Spleen (tissue), 11 donors: ENCODE measurements around the gene DLG1. TPM values are rescaled to one million over a fixed set of nuclear protein-coding genes. Genes with fewer than 3 reads are reported as not detected.

Experiments
- DNase-seq: peaks from one replicate; pipeline ENCODE4 v3.0.0-alpha.2; 2020
- H3K27ac ChIP-seq, 8 donors: fragments of 200-600 bp; sonication (generic) in 7 of 8; 1 replicate in 4 of 8; 2 replicates in 4 of 8; pipeline versions ENCODE4 v1.5.0 to v1.8.0; 2016 to 2021; ENCODE audit warnings: inconsistent platforms in 4 of 8, mild to moderate bottlenecking in 4 of 8, moderate library complexity in 1 of 8
- H3K27me3 ChIP-seq, 7 donors: fragments of 200-600 bp; sonication (generic) in 6 of 7; replicated peaks in 1 of 7; 1 replicate in 4 of 7; 2 replicates in 3 of 7; pipeline versions ENCODE4 v1.5.0 to v1.8.0; 2016 to 2021; ENCODE audit warnings: inconsistent platforms in 3 of 7, mild to moderate bottlenecking in 1 of 7
- H3K36me3 ChIP-seq, 6 donors: fragments of 200-600 bp; sonication (generic) in 5 of 6; 1 replicate in 4 of 6; 2 replicates in 2 of 6; pipeline versions ENCODE4 v1.5.0 to v1.8.0; 2016 to 2021; ENCODE audit warnings: inconsistent platforms in 2 of 6
- H3K4me1 ChIP-seq, 6 donors: fragments of 200-600 bp; sonication (generic) in 5 of 6; 1 replicate in 3 of 6; 2 replicates in 3 of 6; pipeline versions ENCODE4 v1.5.0 to v1.8.0; 2016 to 2021; ENCODE audit warnings: inconsistent platforms in 3 of 6
- H3K4me3 ChIP-seq, 8 donors: fragments of 200-600 bp; sonication (generic) in 7 of 8; 1 replicate in 4 of 8; 2 replicates in 4 of 8; pipeline versions ENCODE4 v1.5.0 to v1.8.0; 2016 to 2021; ENCODE audit warnings: inconsistent platforms in 4 of 8, mild to moderate bottlenecking in 4 of 8, moderate library complexity in 2 of 8
- H3K9me3 ChIP-seq, 8 donors: fragments of 200-600 bp; sonication (generic) in 7 of 8; 1 replicate in 4 of 8; 2 replicates in 4 of 8; pipeline versions ENCODE4 v1.5.0 to v1.8.0; 2016 to 2021; ENCODE audit warnings: inconsistent platforms in 4 of 8
- POLR2A ChIP-seq, 3 donors: fragments of 450-650 bp; IDR thresholded peaks; one replicate each; pipeline ENCODE4 v1.5.1; 2017; ENCODE audit warnings: antibody characterized with exemption in 3 of 3, mild to moderate bottlenecking in 1 of 3
- POLR2AphosphoS5 ChIP-seq, 3 donors: sonication (generic); formaldehyde crosslinking; IDR thresholded peaks; one replicate each; pipeline ENCODE4 v1.5.1; 2017; ENCODE audit warnings: antibody characterized with exemption in 3 of 3
- WGBS, 5 donors: extraction: QIAGEN DNeasy Blood & Tissue Kit in 3 of 5; methylation state at CpG; one replicate each; pipeline versions ENCODE4 v1.1.5 to v1.1.7; 2013 to 2018; 5-methylcytosine and 5-hydroxymethylcytosine counted together
- intact Hi-C: fragments of 100-400 bp; cut with DNase I; formaldehyde crosslinking; loops from one replicate; pipeline ENCODE4 v1.15.0; 2023; ENCODE audit warnings: low total_unique reads
- polyA plus RNA-seq, 3 donors: library from polyadenylated mRNA; stranded (reverse); fragments of 200-250 nt; gene quantifications; one replicate each; pipeline ENCODE4 v1.2.1, GENCODE V29; 2013
- total RNA-seq, 7 donors: library from RNA; depleted of rRNA in 3 of 7; stranded (reverse); fragments of >200 nt in 3 of 7; fragmentation: NEBNext Ultra II Directional in 4 of 7; extraction: Animal tissue kit (Norgen Biotek cat#: 25700) in 4 of 7; gene quantifications; one replicate each; pipeline versions ENCODE4 v1.1.0 to v1.2.1, GENCODE V29; 2016 to 2021
- TF ChIP-seq, protein P1 (sequence below), 11 experiments: fragments of 200-600 bp in 7 of 11; fragments of 450-650 bp in 4 of 11; sonication (generic) in 4 of 11; IDR thresholded peaks in 8 of 11; conservative IDR thresholded peaks in 3 of 11; 1 replicate in 7 of 11; 2 replicates in 4 of 11; pipeline versions ENCODE4 v1.4.0 to v1.8.0; 2016 to 2021; ENCODE audit warnings: antibody characterized with exemption in 11 of 11, inconsistent platforms in 4 of 11, mild to moderate bottlenecking in 1 of 11
- donor health status: healthy with polysubstance abuse.
- donor health status: DM: no; HTN: no; CAD: no; lungs with moderate emphysema.
- donor health status: DM: no; HTN: no; CAD: no.
- donor health status: Bipolar disorder and iron deficiency.
- donor health status: healthy.
- donor health status: DM: no; HTN: no; CAD: no.
- donor health status: DM: yes; HTN: yes; CAD: no.

DLG1 gene
- total and polyA plus RNA-seq, 10 donors: 11.0 to 92.3 (median 59.1) TPM

DNA sequence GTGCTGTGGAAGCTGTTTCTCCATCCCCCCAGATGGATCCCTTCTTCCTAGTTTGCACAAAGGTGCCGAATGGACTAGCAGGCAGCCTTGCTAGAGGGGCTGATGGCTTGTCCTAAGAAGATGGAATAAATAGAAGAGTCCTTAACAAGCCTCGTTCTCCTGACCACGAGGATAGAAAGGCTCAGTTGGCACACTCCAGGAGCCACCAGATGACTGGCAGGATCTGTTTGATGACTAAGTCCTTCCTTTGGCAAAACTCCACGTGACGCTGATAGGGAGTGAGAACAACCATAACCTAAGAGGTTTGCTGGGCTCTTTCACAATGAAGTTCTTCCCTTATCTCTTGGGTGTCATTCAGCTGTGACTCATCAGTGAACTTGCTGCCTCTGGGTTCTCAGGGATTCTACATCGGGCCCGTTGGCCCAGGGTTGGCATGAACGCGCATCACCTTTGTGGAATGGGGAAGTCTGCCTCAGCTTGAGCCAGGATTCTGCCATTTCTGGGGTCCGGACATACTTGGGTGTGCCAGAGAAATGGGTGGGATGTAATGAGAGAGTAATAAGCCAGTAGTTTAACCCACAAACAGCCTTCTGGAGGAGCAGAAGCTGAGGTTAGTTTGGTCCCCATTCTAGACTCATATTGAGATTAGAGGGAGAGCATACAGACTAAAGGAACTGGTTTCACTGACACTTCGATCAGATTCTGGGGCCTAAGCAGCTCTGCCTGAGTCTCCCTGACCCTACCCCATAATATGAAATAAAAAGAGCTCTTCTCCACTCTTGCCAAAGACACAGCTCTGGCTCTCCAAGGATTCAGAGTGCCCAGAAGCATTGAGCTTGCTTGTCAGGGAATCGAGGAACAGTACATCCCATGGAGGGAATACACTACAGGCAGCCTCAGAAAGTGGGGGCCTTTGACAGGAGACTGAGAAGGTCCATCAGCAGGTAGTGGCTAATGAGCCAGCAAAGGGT lies 266.8 kb downstream of the DLG1 start:
- H3K27me3 ChIP-seq: peaks cover 0 to 84% (median 21%) of the 10 kb centered on the region in 7 donors
- peak in 1 of 3 donors; percentile 59 for TF ChIP-seq POLR2AphosphoS5 (IDR thresholded peaks at IDR 0.05)
- TF ChIP-seq, protein P1, sequence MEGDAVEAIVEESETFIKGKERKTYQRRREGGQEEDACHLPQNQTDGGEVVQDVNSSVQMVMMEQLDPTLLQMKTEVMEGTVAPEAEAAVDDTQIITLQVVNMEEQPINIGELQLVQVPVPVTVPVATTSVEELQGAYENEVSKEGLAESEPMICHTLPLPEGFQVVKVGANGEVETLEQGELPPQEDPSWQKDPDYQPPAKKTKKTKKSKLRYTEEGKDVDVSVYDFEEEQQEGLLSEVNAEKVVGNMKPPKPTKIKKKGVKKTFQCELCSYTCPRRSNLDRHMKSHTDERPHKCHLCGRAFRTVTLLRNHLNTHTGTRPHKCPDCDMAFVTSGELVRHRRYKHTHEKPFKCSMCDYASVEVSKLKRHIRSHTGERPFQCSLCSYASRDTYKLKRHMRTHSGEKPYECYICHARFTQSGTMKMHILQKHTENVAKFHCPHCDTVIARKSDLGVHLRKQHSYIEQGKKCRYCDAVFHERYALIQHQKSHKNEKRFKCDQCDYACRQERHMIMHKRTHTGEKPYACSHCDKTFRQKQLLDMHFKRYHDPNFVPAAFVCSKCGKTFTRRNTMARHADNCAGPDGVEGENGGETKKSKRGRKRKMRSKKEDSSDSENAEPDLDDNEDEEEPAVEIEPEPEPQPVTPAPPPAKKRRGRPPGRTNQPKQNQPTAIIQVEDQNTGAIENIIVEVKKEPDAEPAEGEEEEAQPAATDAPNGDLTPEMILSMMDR (IDR thresholded peaks at IDR 0.05 in 8 of 11, conservative IDR thresholded peaks at IDR 0.05 in 3 of 11): no peak
- intact Hi-C loops: no loop called here
- no peaks in the 10 kb centered on the region for H3K9me3 ChIP-seq
- H3K4me1 ChIP-seq: peaks cover 6 to 35% (median 18%) of the 10 kb centered on the region in 6 donors
- no peak overlapping the region for H3K27ac ChIP-seq
- WGBS, 5 donors: 43 to 68% (median 53%) methylated on average over 11 to 12 of the region's 12 CpGs
- DNase-seq: no peak
- no peaks in the 10 kb centered on the region for H3K36me3 ChIP-seq
- H3K4me3 ChIP-seq: no peak overlapping the region

DNA sequence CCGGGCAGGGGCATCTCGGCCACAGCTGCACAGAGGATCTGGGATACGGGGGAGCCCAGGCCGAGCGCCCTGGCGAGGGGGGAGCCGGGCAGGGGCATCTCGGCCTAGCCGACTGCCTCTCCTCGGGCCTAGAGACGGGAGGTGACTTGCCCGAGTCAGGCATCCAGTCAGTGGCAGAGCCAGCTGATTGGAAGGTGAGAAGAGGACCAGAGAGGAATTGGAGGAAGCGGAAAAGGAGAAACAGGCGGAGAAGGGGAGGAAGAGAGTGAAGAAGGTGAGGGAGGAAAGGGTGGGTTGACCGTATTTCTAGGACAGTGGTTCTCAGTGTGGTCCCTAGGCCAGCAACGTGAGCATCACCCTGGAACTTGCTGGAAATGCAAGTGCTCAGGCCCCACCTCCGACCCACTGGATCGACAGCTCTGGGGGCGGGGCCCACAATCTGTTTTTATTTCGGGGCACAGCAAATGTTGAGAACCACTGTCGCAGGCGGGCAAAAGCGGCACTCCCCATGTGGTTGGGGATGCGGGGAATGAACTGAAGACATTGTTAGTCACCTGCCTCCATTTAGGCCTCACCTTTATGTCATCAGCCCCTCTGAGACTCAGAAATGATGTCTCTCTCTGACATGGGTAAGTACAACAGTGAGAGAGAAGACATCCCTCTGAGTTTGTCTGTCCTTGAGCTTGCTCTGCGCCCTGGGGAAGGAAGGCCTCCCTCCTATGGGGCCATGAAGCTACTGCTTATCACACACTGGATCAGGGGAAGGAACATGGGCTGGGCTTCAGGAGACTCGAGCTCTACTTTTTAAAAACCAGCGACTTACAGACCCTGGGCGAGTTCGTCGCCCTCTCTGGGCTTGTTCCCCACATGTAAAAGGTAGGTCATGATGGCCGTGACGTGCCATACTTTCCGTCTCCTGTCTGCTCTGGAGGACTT lies 267.8 kb downstream of the DLG1 start:
- no peaks in the 10 kb centered on the region for H3K9me3 ChIP-seq
- TF ChIP-seq, protein P1 (IDR thresholded peaks at IDR 0.05 in 8 of 11, conservative IDR thresholded peaks at IDR 0.05 in 3 of 11): no peak
- TF ChIP-seq POLR2A (IDR thresholded peaks at IDR 0.05) (no peak), POLR2AphosphoS5 (IDR thresholded peaks at IDR 0.05) (no peak)
- peak overlapping the region in 1 of 8 donors; percentile 9 for H3K4me3 ChIP-seq
- 77 to 90% (median 81%) methylated on average over 31 to 33 of the region's 33 CpGs for WGBS, 5 donors
- no peak for DNase-seq
- no peaks in the 10 kb centered on the region for H3K36me3 ChIP-seq
- intact Hi-C loops: no loop called here
- no peak overlapping the region for H3K27ac ChIP-seq
- H3K4me1 ChIP-seq: peaks cover 6 to 35% (median 17%) of the 10 kb centered on the region in 6 donors
- H3K27me3 ChIP-seq: peaks cover 0 to 84% (median 18%) of the 10 kb centered on the region in 7 donors

DNA sequence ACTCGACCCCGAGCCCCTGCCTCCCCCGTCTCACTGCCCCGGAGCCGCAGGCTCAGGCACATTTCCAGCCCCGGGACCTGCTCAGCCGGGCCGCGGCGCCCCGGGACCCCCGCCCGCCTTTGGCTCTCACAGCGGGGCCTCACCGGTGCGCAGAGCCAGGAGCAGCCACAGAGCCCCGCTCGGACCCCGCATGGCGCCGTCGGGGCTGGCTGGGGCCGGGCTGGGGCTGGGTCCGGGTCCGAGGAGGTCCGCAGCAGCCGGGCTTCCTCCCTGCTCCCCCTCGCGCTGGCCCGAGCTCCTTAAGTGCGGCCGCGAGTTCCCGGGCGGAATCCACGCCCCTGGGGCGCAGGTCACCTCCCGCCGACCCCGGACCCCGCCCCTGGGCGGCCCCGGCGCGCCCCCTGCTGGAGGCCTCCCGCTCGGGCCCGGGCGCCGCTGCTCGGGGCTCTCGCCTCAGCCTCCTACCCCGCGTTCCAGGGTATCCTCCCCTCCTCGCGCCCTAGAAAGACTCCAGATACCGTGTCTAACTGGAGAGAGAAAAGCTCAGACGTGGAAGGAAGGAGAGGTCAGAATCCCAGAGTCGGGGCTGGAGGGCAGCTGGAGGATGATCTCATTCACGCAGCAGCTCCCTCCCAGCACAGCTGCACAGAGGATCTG lies 268.8 kb downstream of the DLG1 start, which contains the start of gene MELTF:
Gene MELTF (minus strand): TSS at position 307 of the 657 bp plus-strand sequence. CDS start 115 bp downstream, at position 192.
- Histone ChIP-seq H3K9me3 (no peaks in the 10 kb centered on the region), H3K4me3 (peak within 1 kb of the TSS; percentile 25 to 79 (median 48)), H3K27me3 (peaks cover 0 to 84% (median 18%) of the 10 kb centered on the region in 7 donors), H3K27ac (peak within 1 kb of the TSS in 1 of 8 donors; percentile 3), H3K36me3 (no peaks in the 10 kb centered on the region), H3K4me1 (peaks cover 6 to 39% (median 17%) of the 10 kb centered on the region in 6 donors)
- TF ChIP-seq POLR2A (IDR thresholded peaks at IDR 0.05): no peak
- TF ChIP-seq, protein P1 (IDR thresholded peaks at IDR 0.05 in 8 of 11, conservative IDR thresholded peaks at IDR 0.05 in 3 of 11): peak; percentile 11 to 93 (median 80)
- 1 to 2% (median 2%) methylated on average over 31 to 60 of the region's 60 CpGs for WGBS, 5 donors
- intact Hi-C loops: no loop called here
- peak; percentile 89 for DNase-seq
